Tibial nerve (tissue), 4 donors: ENCODE results near the gene DAP. TPM values are rescaled to one million over a fixed set of nuclear protein-coding genes. Genes with fewer than 3 reads are reported as not detected.
"Not testable (repeated sequence)": the region's sequence is repeated elsewhere in the genome, so short reads cannot be mapped to it uniquely, and the experiment has no call there.

Experiments
- DNase-seq, 2 donors: peaks; one replicate each; pipeline ENCODE4 v3.0.0-alpha.2; 2019; ENCODE audit warnings: low spot score in 2 of 2
- H3K27ac ChIP-seq, 4 donors: fragments of 200-600 bp; sonication (generic) in 3 of 4; one replicate each; pipeline ENCODE4 v1.5.1; 2017 to 2019; ENCODE audit warnings: mild to moderate bottlenecking in 1 of 4
- H3K27me3 ChIP-seq, 2 donors: fragments of 200-600 bp; sonication (generic) in 1 of 2; one replicate each; pipeline versions ENCODE4 v1.5.1 to v1.6.0; 2017 to 2019
- H3K36me3 ChIP-seq, 3 donors: fragments of 200-600 bp; sonication (generic); one replicate each; pipeline ENCODE4 v1.5.1; 2018 to 2019
- H3K4me1 ChIP-seq, 4 donors: fragments of 200-600 bp; sonication (generic) in 3 of 4; one replicate each; pipeline ENCODE4 v1.5.1; 2017 to 2019
- H3K4me3 ChIP-seq, 4 donors: fragments of 200-600 bp; sonication (generic) in 3 of 4; one replicate each; pipeline ENCODE4 v1.5.1; 2017 to 2019; ENCODE audit warnings: mild to moderate bottlenecking in 1 of 4, moderate library complexity in 1 of 4
- H3K9me3 ChIP-seq, 4 donors: fragments of 200-600 bp; sonication (generic) in 3 of 4; one replicate each; pipeline ENCODE4 v1.5.1; 2017 to 2019
- CTCF ChIP-seq, 5 experiments: fragments of 200-600 bp in 3 of 5; fragments of 450-650 bp in 2 of 5; sonication (generic) in 3 of 5; IDR thresholded peaks; one replicate each; pipeline ENCODE4 v1.5.1; 2016 to 2019; ENCODE audit warnings: antibody characterized with exemption in 5 of 5, mild to moderate bottlenecking in 3 of 5, moderate library complexity in 2 of 5
- EP300 ChIP-seq, 2 donors: sonication (generic); formaldehyde crosslinking; IDR thresholded peaks; one replicate each; pipeline ENCODE4 v1.6.1; 2017; ENCODE audit warnings: antibody characterized with exemption in 2 of 2, mild to moderate bottlenecking in 1 of 2
- POLR2A ChIP-seq, 2 donors: fragments of 450-650 bp; IDR thresholded peaks; one replicate each; pipeline ENCODE4 v1.6.1; 2017; ENCODE audit warnings: antibody characterized with exemption in 2 of 2, mild to moderate bottlenecking in 2 of 2, moderate library complexity in 2 of 2
- WGBS, 2 donors: methylation state at CpG; one replicate each; pipeline ENCODE4 v1.1.5; 2018; 5-methylcytosine and 5-hydroxymethylcytosine counted together
- total RNA-seq, 4 donors: library from RNA; depleted of rRNA; stranded (reverse); fragments of >200 nt; gene quantifications; one replicate each; pipeline ENCODE4 v1.1.0, GENCODE V29; 2016

DAP gene
- total RNA-seq, 4 donors from 2014 or later: 43.0 to 77.7 (median 50.0) TPM

DNA sequence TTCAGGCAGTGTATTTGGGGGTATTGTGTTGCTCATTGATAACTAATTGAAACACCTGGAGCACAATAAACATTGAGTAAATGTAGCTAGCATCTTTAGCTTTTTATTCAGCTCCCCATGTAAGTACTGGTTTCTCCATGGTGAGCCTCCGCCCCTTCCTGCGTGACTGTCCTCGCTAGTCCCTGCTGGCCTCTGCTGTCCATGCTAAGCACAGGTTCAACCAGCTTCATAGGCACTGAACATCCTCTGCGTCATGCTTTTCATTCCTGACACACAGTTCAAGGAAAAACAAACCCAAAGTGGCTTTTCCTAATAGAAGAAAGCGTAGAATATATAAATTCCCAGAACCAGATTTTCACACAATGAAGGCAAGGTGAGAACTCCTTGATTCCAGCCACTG, 27.3 kb upstream of the DAP start:
- Histone ChIP-seq H3K27ac (peak overlapping the region in 2 of 4 donors; percentile 16 to 76), H3K36me3 (no peaks in the 10 kb centered on the region), H3K9me3 (no peaks in the 10 kb centered on the region), H3K4me1 (peaks cover 0 to 18% (median 0%) of the 10 kb centered on the region in 4 donors), H3K4me3 (no peak overlapping the region), H3K27me3 (no peaks in the 10 kb centered on the region)
- 89 to 91% methylated on average over 5 of the region's 5 CpGs for WGBS, 2 donors
- no peak for DNase-seq
- TF ChIP-seq POLR2A (IDR thresholded peaks at IDR 0.05): no peak
- no peak for TF ChIP-seq CTCF (IDR thresholded peaks at IDR 0.05)
- TF ChIP-seq EP300 (IDR thresholded peaks at IDR 0.05): no peak

DNA sequence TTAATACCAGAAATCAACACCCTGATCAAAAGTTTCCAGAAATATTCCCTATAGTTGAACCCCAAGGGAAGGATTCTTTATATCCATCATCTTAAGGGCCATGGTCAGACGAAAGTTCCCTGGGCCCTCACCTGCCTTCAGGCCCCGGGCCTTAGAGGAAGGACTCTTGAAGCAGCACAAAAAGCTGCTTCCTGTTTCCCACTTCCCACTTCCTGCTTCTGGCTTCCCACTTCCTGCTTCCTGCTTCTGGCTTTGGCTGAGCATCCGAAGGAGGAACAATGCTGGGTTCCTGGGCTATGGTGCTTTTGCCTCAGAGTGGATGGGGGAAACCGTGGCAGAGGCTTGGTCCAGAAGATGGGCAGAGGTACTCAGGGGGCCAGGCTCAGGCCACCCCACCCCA, 25.8 kb upstream of the DAP start:
- DNase-seq: no peak
- no peaks in the 10 kb centered on the region for H3K9me3 ChIP-seq
- 74 to 87% methylated on average over 4 of the region's 4 CpGs for WGBS, 2 donors
- H3K4me1 ChIP-seq: peaks cover 0 to 18% (median 0%) of the 10 kb centered on the region in 4 donors
- TF ChIP-seq EP300 (IDR thresholded peaks at IDR 0.05): no peak
- TF ChIP-seq CTCF (IDR thresholded peaks at IDR 0.05): no peak
- no peak for TF ChIP-seq POLR2A (IDR thresholded peaks at IDR 0.05)
- no peak overlapping the region for H3K4me3 ChIP-seq
- H3K27ac ChIP-seq: no peak overlapping the region
- no peaks in the 10 kb centered on the region for H3K36me3 ChIP-seq
- H3K27me3 ChIP-seq: no peaks in the 10 kb centered on the region

DNA sequence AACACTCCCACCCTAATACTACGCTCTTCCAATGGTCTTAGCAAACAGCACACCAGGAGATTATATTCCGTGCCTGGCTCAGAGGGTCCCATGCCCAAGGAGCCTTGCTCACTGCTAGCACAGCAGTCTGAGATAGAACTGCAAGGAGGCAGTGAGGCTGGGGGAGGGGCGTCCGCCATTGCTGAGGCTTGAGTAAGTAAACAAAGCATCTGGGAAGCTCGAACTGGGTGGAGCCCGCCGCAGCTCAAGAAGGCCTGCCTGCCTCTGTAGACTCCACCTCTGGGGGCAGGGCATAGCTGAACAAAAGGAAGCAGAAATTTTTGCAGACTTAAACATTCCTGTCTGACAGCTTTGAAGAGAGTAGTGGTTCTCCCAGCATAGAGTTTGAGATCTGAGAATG, 19.2 kb upstream of the DAP start:
- not testable (repeated sequence) for H3K4me3 ChIP-seq, H3K27ac ChIP-seq, DNase-seq, H3K27me3 ChIP-seq, H3K4me1 ChIP-seq, H3K36me3 ChIP-seq, H3K9me3 ChIP-seq
- 92 to 93% methylated on average over 7 of the region's 7 CpGs for WGBS, 2 donors

- no peak overlapping the region for H3K27ac ChIP-seq
These were observed 18.6 kb upstream of the DAP start for GRCh38 chr5:10779592-10779991.

DNA sequence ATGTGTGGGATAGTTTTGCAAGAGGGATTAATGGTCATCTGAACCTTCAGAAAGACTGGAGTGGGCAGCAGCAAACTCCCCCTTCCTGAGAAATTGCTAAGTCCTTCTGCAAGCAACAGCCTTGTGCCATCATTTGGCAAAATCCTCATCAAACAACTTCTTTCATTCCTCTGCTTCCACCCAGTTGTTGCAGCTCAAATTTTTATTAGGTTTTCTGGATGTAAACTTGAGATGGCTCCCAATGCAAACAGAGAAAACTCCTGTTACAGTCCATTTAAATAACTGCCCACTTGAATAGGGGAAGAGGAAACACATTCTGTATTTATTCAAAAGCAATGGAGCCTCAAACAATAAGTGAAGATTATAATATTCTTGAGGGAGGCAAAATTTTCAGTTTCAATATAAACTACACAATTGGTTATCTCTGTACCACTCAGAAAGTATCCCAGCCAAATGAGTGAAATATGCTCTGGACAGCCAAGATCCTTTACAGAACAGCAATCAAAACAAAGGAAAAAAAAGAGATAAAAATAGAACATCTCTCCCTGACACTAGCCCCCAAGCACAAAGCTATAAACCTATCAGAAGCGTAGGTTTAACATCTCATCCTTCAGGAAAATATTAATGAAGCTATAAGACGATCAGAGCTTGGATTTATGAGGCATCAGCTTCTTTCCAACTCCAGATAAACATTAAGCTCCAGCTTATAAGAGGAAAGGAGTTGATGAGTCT, 17.3 kb upstream of the DAP start:
- Histone ChIP-seq H3K36me3 (no peaks in the 10 kb centered on the region), H3K27me3 (no peaks in the 10 kb centered on the region), H3K27ac (no peak overlapping the region), H3K4me1 (no peaks in the 10 kb centered on the region), H3K9me3 (peaks cover 0 to 7% (median 0%) of the 10 kb centered on the region in 4 donors), H3K4me3 (no peak overlapping the region)
- TF ChIP-seq CTCF (IDR thresholded peaks at IDR 0.05) (no peak), EP300 (IDR thresholded peaks at IDR 0.05) (no peak), POLR2A (IDR thresholded peaks at IDR 0.05) (no peak)
- WGBS, 2 donors: 34 to 37% methylated on average over 2 of the region's 2 CpGs
- DNase-seq: no peak

More at GRCh38 chr5:10779592-10779991, 18.6 kb upstream of the DAP start:
- TF ChIP-seq POLR2A (IDR thresholded peaks at IDR 0.05): no peak
- TF ChIP-seq CTCF (IDR thresholded peaks at IDR 0.05): no peak
- TF ChIP-seq EP300 (IDR thresholded peaks at IDR 0.05): no peak
- no peak overlapping the region for H3K4me3 ChIP-seq
- peaks cover 0 to 7% (median 0%) of the 10 kb centered on the region in 4 donors for H3K9me3 ChIP-seq
- DNase-seq: no peak
- H3K4me1 ChIP-seq: no peaks in the 10 kb centered on the region
- no peaks in the 10 kb centered on the region for H3K36me3 ChIP-seq
- H3K27me3 ChIP-seq: no peaks in the 10 kb centered on the region
